Activated B cell treated with CpG ODN at 0.5 μM for 24 hours (primary cell): ENCODE measurements around the gene RBFOX2. TPM values are rescaled to one million over a fixed set of nuclear protein-coding genes. Genes with fewer than 3 reads are reported as not detected.

Experiments
- ATAC-seq: fragments of 200-7000 bp; cut with Tn5 transposase; one replicate; pipeline ENCODE4 v1.10.0; 2021; ENCODE audit warnings: low read depth, mild to moderate bottlenecking, moderate library complexity
- CTCF ChIA-PET: fragments of 350-600 bp; sonication (Branson Sonifier 250); formaldehyde crosslinking; loops from one replicate; lab custom pipeline; 2021; ENCODE audit warnings: antibody characterized with exemption; lab: Charles Lee
- POLR2A ChIA-PET: fragments of 350-600 bp; sonication (Branson Sonifier 250); formaldehyde crosslinking; loops from one replicate; lab custom pipeline; 2021; ENCODE audit warnings: antibody characterized with exemption; lab: Charles Lee
- DNase-seq: peaks from one replicate; pipeline ENCODE4 v3.0.0; 2022
- H3K27ac Mint-ChIP-seq: one replicate; pipeline ENCODE4 v1.8.0; 2020; ENCODE audit warnings: mixed read lengths
- H3K27me3 Mint-ChIP-seq: one replicate; pipeline ENCODE4 v1.8.0; 2021; ENCODE audit warnings: mixed read lengths
- H3K36me3 Mint-ChIP-seq: one replicate; pipeline ENCODE4 v1.8.0; 2021; ENCODE audit warnings: low read depth, mixed read lengths
- H3K4me1 Mint-ChIP-seq: one replicate; pipeline ENCODE4 v1.8.0; 2021; ENCODE audit warnings: mixed read lengths
- H3K4me3 Mint-ChIP-seq: one replicate; pipeline ENCODE4 v1.8.0; 2020; ENCODE audit warnings: mild to moderate bottlenecking, mixed read lengths
- H3K9me3 Mint-ChIP-seq: one replicate; pipeline ENCODE4 v1.8.0; 2020; ENCODE audit warnings: mixed read lengths
- CTCF ChIP-seq: fragments of 200-600 bp; IDR thresholded peaks from one replicate; pipeline ENCODE4 v1.8.0; 2022; ENCODE audit warnings: antibody characterized with exemption, mild to moderate bottlenecking
- intact Hi-C: fragments of 100-400 bp; cut with micrococcal nuclease; formaldehyde crosslinking; loops from one replicate; pipeline ENCODE4 v1.15.1; 2024
- total RNA-seq: library from RNA; stranded (reverse); gene quantifications from 2 replicates; pipeline ENCODE4 v1.2.3, GENCODE V29; 2022

The RBFOX2 gene
- total RNA-seq, 1 donor from 2014 or later: not detected

DNA sequence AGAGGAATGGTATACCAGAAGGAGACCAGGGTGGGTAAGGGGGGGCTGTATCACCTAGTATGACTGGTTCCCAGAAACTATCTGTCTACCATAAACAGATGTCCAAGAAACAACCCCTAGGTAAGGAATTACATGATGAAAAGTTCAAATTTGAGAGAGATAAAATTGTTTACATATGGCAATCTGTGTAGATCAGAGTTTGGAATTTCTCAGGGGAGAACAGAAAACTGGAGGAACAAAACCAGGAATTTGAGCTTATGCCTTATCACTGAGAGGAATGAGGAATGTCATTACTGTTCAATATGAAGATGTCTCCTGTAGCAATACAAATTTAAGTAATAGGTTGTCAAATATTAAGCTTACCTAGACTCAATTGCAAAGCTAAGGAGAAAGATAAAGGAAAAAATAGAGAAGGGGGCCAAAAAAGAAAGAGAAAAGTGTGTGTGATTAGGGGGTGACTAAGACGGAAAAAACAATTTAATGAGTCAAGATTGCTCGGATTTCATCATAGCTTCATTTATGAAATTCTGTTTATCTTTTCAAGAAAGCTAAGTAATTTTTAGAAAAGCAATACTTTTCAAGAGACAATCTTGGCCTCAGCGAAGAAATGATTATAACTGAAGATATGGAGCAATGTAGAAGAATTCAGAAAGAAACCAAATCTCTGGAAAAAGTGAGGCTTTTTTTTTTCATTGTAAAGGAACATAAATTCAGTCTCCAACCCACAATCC is 193.2 kb downstream of the RBFOX2 start:
- Mint-ChIP-seq H3K4me1 (peaks cover 5% of the 10 kb centered on the region), H3K27ac (no peak overlapping the region), H3K36me3 (no peaks in the 10 kb centered on the region), H3K9me3 (no peaks in the 10 kb centered on the region), H3K4me3 (no peak overlapping the region), H3K27me3 (peaks cover 25% of the 10 kb centered on the region)
- ATAC-seq (no peak), DNase-seq (no peak)
- intact Hi-C loops: no loop called here
- ChIA-PET CTCF (no interaction called here), POLR2A (no interaction called here)
- no peak for TF ChIP-seq CTCF

DNA sequence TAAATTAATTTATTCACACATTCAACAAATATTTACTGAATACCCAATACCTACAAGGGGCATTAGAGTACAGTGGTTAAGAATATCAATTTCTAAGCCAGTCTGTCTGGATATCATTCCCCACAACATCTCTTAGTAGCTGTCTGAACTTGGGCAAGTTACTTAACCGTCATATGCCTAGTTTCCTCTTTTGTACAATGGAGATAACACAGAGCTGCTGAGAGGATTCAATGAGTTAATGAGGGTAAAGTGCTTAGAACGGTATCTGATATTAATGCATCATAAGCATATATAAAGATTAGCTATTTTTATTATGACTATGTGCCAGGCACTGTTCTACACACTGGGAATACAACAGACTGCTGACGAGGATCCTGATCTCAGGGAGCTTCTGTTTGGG is 194.6 kb downstream of the RBFOX2 start:
- ATAC-seq (no peak), DNase-seq (no peak)
- H3K36me3 Mint-ChIP-seq: no peaks in the 10 kb centered on the region
- H3K9me3 Mint-ChIP-seq: no peaks in the 10 kb centered on the region
- POLR2A ChIA-PET: no interaction called here
- no peaks in the 10 kb centered on the region for H3K4me1 Mint-ChIP-seq
- H3K4me3 Mint-ChIP-seq: no peak overlapping the region
- CTCF ChIA-PET: no interaction called here
- intact Hi-C loops: no loop called here
- no peak overlapping the region for H3K27ac Mint-ChIP-seq
- no peak for TF ChIP-seq CTCF
- peaks cover 12% of the 10 kb centered on the region for H3K27me3 Mint-ChIP-seq

DNA sequence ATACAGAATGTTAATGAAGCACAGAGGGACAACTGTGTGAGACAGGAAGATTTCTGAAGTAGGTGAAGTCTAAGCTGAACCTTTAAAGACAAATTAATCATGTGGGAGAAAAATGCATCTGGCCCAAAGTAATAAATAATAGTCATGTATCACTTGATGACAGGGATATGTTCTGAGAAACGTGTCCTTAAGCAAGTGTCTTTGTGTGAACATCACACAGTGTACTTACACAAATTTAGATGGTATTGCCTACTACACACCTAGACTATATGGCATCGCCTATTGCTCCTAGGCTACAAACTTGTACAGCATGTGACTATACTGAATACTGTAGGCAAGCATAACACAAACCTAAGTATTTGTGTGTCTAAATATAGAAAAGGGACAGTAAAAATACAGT is 198.3 kb downstream of the RBFOX2 start:
- ATAC-seq (no peak), DNase-seq (no peak)
- Mint-ChIP-seq H3K36me3 (no peaks in the 10 kb centered on the region), H3K9me3 (no peaks in the 10 kb centered on the region), H3K27me3 (peaks cover 4% of the 10 kb centered on the region), H3K27ac (no peak overlapping the region), H3K4me1 (no peaks in the 10 kb centered on the region), H3K4me3 (no peak overlapping the region)
- POLR2A ChIA-PET: no interaction called here
- intact Hi-C loops: no loop called here
- CTCF ChIA-PET: interaction anchor here (1.7 kb wide), 1 partner anchor 11 kb away, joined by 5 read pairs; no protein-coding TSS in a partner anchor
- TF ChIP-seq CTCF: no peak

- Mint-ChIP-seq H3K4me3 (no peak overlapping the region), H3K9me3 (no peaks in the 10 kb centered on the region), H3K36me3 (no peaks in the 10 kb centered on the region), H3K4me1 (no peaks in the 10 kb centered on the region), H3K27me3 (peaks cover 8% of the 10 kb centered on the region), H3K27ac (no peak overlapping the region)
- intact Hi-C loops: no loop called here
- no peak for TF ChIP-seq CTCF
- ChIA-PET POLR2A (no interaction called here), CTCF (no interaction called here)
- DNase-seq: no peak
- ATAC-seq: no peak
Measured at GRCh38 chr22:35824256-35824655, 204.4 kb downstream of the RBFOX2 start.

GRCh38 chr22:35821654-35822053 is 207.0 kb downstream of the RBFOX2 start:
- Mint-ChIP-seq H3K4me1 (no peaks in the 10 kb centered on the region), H3K36me3 (no peaks in the 10 kb centered on the region), H3K4me3 (no peak overlapping the region), H3K9me3 (no peaks in the 10 kb centered on the region), H3K27ac (no peak overlapping the region), H3K27me3 (peaks cover 8% of the 10 kb centered on the region)
- CTCF ChIA-PET: no interaction called here
- DNase-seq: no peak
- POLR2A ChIA-PET: no interaction called here
- intact Hi-C loops: no loop called here
- ATAC-seq: no peak
- no peak for TF ChIP-seq CTCF
